OCI-LY7 (cell line): ENCODE results near the gene CEP120. TPM values are rescaled to one million over a fixed set of nuclear protein-coding genes. Genes with fewer than 3 reads are reported as not detected.
A peak's percentile ranks its signal among the peaks of the same experiment; 100 is the strongest.

ENCODE experiments used
- BruUV-seq: library from RNA; stranded (reverse); fragments of 400-500 nt; replicated peaks from 2 replicates; lab custom pipeline; 2021; lab: Mats Ljungman, UMichigan
- CTCF ChIA-PET: fragments of 300-600 bp; sonication (Branson Sonifier 250); formaldehyde crosslinking; loops from one replicate; lab custom pipeline; 2022; ENCODE audit warnings: antibody characterized with exemption; ENCODE audit not compliant: unreplicated experiment; lab: Charles Lee
- POLR2A ChIA-PET: fragments of 300-600 bp; sonication (Branson Sonifier 250); formaldehyde crosslinking; loops from one replicate; lab custom pipeline; 2022; ENCODE audit warnings: antibody characterized with exemption; lab: Charles Lee
- DNase-seq: peaks from one replicate; pipeline ENCODE4 v3.0.0-alpha.2; 2015; ENCODE audit warnings: low spot score
- H2AFZ ChIP-seq: fragments of 200-600 bp; sonication (generic), shearing (Covaris generic); 2 replicates; pipeline ENCODE4 v1.6.1; 2014; ENCODE audit warnings: mild to moderate bottlenecking, antibody characterized with exemption, low read length, moderate library complexity
- H3K27ac ChIP-seq: fragments of 200-600 bp; sonication (generic); 2 replicates; pipeline ENCODE4 v1.5.1; 2014; ENCODE audit warnings: mixed run types, low read depth, mild to moderate bottlenecking, moderate library complexity, low read length, inconsistent platforms; ENCODE audit not compliant: poor library complexity, severe bottlenecking
- H3K36me3 ChIP-seq: fragments of 200-600 bp; sonication (generic); 2 replicates; pipeline ENCODE4 v1.6.1; 2014; ENCODE audit warnings: mild to moderate bottlenecking, antibody characterized with exemption, low read length, moderate library complexity, mixed read lengths; ENCODE audit not compliant: insufficient read depth
- H3K4me1 ChIP-seq: fragments of 200-600 bp; sonication (generic); 2 replicates; pipeline ENCODE4 v1.5.1; 2014; ENCODE audit warnings: mild to moderate bottlenecking, low read length; ENCODE audit not compliant: insufficient read depth, poor library complexity, severe bottlenecking
- H3K4me2 ChIP-seq: fragments of 200-600 bp; sonication (generic); 2 replicates; pipeline ENCODE4 v1.6.1; 2014; ENCODE audit warnings: mild to moderate bottlenecking, low read length
- H3K4me3 ChIP-seq: fragments of 200-600 bp; sonication (generic); 2 replicates; pipeline ENCODE4 v1.5.1; 2014; ENCODE audit warnings: mild to moderate bottlenecking, low read depth, low read length; ENCODE audit not compliant: poor library complexity, severe bottlenecking
- H3K79me2 ChIP-seq: fragments of 200-600 bp; sonication (generic); 2 replicates; pipeline ENCODE4 v1.6.1; 2016; ENCODE audit warnings: low read depth, mild to moderate bottlenecking, low read length, moderate library complexity, mixed read lengths; ENCODE audit not compliant: insufficient read depth
- H3K9me2 ChIP-seq: fragments of 200-600 bp; sonication (generic); 2 replicates; pipeline ENCODE4 v1.6.1; 2016; ENCODE audit warnings: mild to moderate bottlenecking, low read length, mixed read lengths; ENCODE audit not compliant: insufficient read depth
- H3K9me3 ChIP-seq: fragments of 200-600 bp; sonication (generic); 2 replicates; pipeline ENCODE4 v1.6.1; 2014; ENCODE audit warnings: mild to moderate bottlenecking, mixed run types, low read length, mixed read lengths
- H4K20me1 ChIP-seq: fragments of 200-600 bp; sonication (generic); 2 replicates; pipeline ENCODE4 v1.6.1; 2014; ENCODE audit warnings: mild to moderate bottlenecking, antibody characterized with exemption, low read length, moderate library complexity, mixed read lengths; ENCODE audit not compliant: insufficient read depth
- EZH2phosphoT487 ChIP-seq: fragments of 200-600 bp; sonication (generic); IDR thresholded peaks from 2 replicates; pipeline ENCODE4 v1.6.1; 2018; ENCODE audit warnings: low read depth, borderline replicate concordance, mild to moderate bottlenecking, mixed run types, antibody characterized with exemption, low read length, moderate library complexity, mixed read lengths
- intact Hi-C: fragments of 100-400 bp; cut with micrococcal nuclease; formaldehyde crosslinking; loops from one replicate; pipeline ENCODE4 v1.10.0; 2022; ENCODE audit not compliant: unreplicated experiment
- total RNA-seq, 2 experiments: library from RNA; depleted of rRNA in 1 of 2; stranded (reverse); fragments of >200 nt in 1 of 2; shearing (Covaris generic) in 1 of 2; gene quantifications; 2 replicates each; pipeline ENCODE4 v1.2.3, GENCODE V29; 2014 to 2022
- TF ChIP-seq, protein P1 (sequence below): fragments of 200-600 bp; sonication (generic); conservative IDR thresholded peaks from 2 replicates; pipeline ENCODE4 v1.5.1; 2014; ENCODE audit warnings: mild to moderate bottlenecking, antibody characterized with exemption, low read length, moderate library complexity, mixed read lengths

CEP120 gene
- total RNA-seq, 2 experiments from 2014 or later: 18.0 to 23.8 TPM

DNA sequence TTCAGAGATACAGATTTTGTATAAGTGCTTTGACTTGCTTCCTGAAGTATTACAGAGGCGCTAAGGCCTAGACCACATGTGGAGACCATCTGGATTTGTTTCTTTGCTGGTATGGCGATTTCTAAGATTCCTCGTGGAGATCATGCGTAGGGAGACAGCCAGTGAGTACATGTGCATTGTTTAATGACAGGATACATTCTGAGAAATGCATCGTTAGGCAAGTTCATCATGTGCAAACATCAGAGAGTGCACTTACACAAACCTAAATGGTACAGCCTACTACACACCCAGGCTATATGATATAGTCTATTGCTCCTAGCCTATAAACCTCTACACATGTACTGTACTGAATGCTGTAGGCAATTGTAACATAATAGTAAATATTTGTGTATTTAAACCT is 16.5 kb upstream of the CEP120 start:
- no peak overlapping the region for H3K4me2 ChIP-seq
- POLR2A ChIA-PET: no interaction called here
- no peaks in the 10 kb centered on the region for H3K9me3 ChIP-seq
- H3K27ac ChIP-seq: no peak overlapping the region
- no peak overlapping the region for H3K4me3 ChIP-seq
- H3K9me2 ChIP-seq: no peaks in the 10 kb centered on the region
- no peak for TF ChIP-seq EZH2phosphoT487
- TF ChIP-seq, protein P1, sequence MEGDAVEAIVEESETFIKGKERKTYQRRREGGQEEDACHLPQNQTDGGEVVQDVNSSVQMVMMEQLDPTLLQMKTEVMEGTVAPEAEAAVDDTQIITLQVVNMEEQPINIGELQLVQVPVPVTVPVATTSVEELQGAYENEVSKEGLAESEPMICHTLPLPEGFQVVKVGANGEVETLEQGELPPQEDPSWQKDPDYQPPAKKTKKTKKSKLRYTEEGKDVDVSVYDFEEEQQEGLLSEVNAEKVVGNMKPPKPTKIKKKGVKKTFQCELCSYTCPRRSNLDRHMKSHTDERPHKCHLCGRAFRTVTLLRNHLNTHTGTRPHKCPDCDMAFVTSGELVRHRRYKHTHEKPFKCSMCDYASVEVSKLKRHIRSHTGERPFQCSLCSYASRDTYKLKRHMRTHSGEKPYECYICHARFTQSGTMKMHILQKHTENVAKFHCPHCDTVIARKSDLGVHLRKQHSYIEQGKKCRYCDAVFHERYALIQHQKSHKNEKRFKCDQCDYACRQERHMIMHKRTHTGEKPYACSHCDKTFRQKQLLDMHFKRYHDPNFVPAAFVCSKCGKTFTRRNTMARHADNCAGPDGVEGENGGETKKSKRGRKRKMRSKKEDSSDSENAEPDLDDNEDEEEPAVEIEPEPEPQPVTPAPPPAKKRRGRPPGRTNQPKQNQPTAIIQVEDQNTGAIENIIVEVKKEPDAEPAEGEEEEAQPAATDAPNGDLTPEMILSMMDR: no peak
- intact Hi-C loops: no loop called here
- BruUV-seq: no TSS peak
- H3K4me1 ChIP-seq: no peaks in the 10 kb centered on the region
- CTCF ChIA-PET: no interaction called here
- no peak for DNase-seq
- no peak overlapping the region for H2AFZ ChIP-seq
- no peaks in the 10 kb centered on the region for H4K20me1 ChIP-seq
- H3K36me3 ChIP-seq: no peaks in the 10 kb centered on the region
- H3K79me2 ChIP-seq: no peaks in the 10 kb centered on the region

DNA sequence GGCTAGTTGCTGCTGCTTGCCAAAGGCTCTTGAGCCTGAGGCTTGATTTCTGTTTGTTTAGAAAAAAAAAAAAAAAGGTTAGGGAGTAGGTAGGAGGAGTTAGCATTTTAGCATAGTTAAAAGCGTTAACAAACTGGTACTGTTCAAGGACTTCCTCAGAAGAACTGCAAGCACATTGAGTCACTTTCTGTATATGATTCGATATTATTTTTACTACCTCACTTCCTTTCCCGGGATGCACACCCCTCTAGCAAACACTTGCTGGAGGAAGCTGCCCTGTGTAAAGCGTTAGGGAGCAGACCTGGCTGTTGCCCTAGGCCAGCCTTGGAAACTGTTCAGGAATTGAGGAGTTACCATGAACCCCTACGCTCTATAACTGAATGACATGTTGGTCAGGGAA is 15.7 kb upstream of the CEP120 start:
- Histone ChIP-seq H3K4me2 (no peak overlapping the region), H3K36me3 (no peaks in the 10 kb centered on the region), H3K27ac (no peak overlapping the region), H3K4me3 (no peak overlapping the region), H3K79me2 (no peaks in the 10 kb centered on the region), H3K9me2 (no peaks in the 10 kb centered on the region), H4K20me1 (no peaks in the 10 kb centered on the region), H3K4me1 (no peaks in the 10 kb centered on the region), H2AFZ (no peak overlapping the region), H3K9me3 (no peaks in the 10 kb centered on the region)
- no peak for TF ChIP-seq EZH2phosphoT487
- BruUV-seq: no TSS peak
- intact Hi-C loops: no loop called here
- CTCF ChIA-PET: no interaction called here
- POLR2A ChIA-PET: no interaction called here
- DNase-seq: no peak

DNA sequence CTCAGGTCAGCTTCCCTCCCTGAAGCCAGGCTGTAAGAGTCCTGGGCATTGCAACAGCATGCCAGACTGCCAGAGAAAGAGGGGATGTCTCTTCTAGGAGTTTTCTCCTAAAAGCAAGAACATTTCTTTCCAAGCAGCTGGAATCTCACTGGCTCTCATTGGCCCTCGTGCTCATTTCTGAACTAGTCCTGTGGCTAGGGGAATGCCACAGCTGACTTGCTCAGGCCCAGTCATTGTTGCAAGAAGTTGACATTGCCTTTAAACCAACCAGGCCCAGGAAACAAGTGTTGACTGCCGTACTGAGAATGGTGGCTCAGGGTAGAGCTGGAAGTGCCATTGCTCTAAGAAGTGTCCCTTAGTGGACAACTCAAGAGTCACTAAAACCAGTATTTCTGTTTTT is 15.0 kb upstream of the CEP120 start:
- Histone ChIP-seq H3K4me3 (no peak overlapping the region), H2AFZ (0 out of 2 replicates have a peak overlapping the region, but pooled peaks have one; percentile 32), H3K36me3 (no peaks in the 10 kb centered on the region), H3K4me1 (no peaks in the 10 kb centered on the region), H3K9me2 (no peaks in the 10 kb centered on the region), H3K27ac (no peak overlapping the region), H3K79me2 (no peaks in the 10 kb centered on the region), H3K4me2 (no peak overlapping the region), H3K9me3 (no peaks in the 10 kb centered on the region), H4K20me1 (no peaks in the 10 kb centered on the region)
- no peak for DNase-seq
- ChIA-PET CTCF (no interaction called here), POLR2A (no interaction called here)
- intact Hi-C loops: no loop called here
- no TSS peak for BruUV-seq
- no peak for TF ChIP-seq EZH2phosphoT487
- TF ChIP-seq, protein P1: no peak
